ENCODE measurements around the gene PSIP1. TPM values are rescaled to one million over a fixed set of nuclear protein-coding genes. Genes with fewer than 3 reads are reported as not detected.

PSIP1 gene
- total RNA-seq (2021; fragmentation: NEBNext Ultra II Directional; extraction: Animal tissue kit (Norgen Biotek cat#: 25700)), result 10 to 100 TPM; 32.6 to 56.7 (median 48.5) TPM
- long read RNA-seq, partial matches to known transcripts, result 29 of 46 reads
- long read RNA-seq, other reads (novel, unspliced or antisense), result 10 of 46 reads

- peak within 1 kb of the TSS; percentile 94 for H3K4me3 Mint-ChIP-seq
- H3K27ac Mint-ChIP-seq, result peak within 1 kb of the TSS; percentile 99
- TF ChIP-seq CTCF (IDR thresholded peaks at IDR 0.05), result peak; percentile 60
Observed at GRCh38 chr9:15510789-15511575, at the start of gene PSIP1. Gene PSIP1 (minus strand): TSS chr9:15510970. CDS start chr9:15510188, 782 bp downstream.

DNA sequence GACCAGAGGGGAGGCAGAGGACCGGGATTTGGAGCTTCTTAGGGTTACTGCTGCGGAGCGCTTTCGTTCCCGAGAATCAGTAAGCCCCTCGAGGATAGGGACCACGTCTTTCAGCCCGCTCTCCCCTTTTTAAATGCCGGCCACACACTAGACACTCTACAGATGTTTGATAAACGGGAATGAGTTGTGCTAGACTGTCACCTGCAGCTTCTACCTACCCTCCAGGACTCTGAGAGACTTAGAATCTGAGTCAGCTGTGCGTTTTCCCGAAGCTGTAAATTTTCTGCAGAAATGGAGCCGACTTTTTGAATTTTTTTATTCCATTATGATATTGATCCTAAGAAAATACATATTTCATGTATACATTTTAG, 42.7 kb upstream of the PSIP1 start:
- TF ChIP-seq CTCF (IDR thresholded peaks at IDR 0.05), result no peak
- no peak for DNase-seq
- no peaks in the 10 kb centered on the region for H3K9me3 Mint-ChIP-seq
- peak overlapping the region; percentile 88 for H3K4me3 Mint-ChIP-seq
- H3K4me1 Mint-ChIP-seq (ENCODE audit: low read depth), result peaks cover 8% of the 10 kb centered on the region; the same call in 1 of the 2 replicates
- no peaks in the 10 kb centered on the region for H3K36me3 Mint-ChIP-seq (ENCODE audit: low read depth)
- H3K27ac Mint-ChIP-seq, result peak overlapping the region; percentile 59
- peaks cover 4% of the 10 kb centered on the region for H3K27me3 Mint-ChIP-seq (ENCODE audit: insufficient read depth)

More at GRCh38 chr9:15510789-15511575, at the start of gene PSIP1:
- H3K4me1 Mint-ChIP-seq (ENCODE audit: low read depth), result peaks cover 19% of the 10 kb centered on the region
- peaks cover 12% of the 10 kb centered on the region for H3K36me3 Mint-ChIP-seq (ENCODE audit: low read depth)
- H3K9me3 Mint-ChIP-seq, result no peaks in the 10 kb centered on the region
- peak; percentile 70 for DNase-seq
- H3K27me3 Mint-ChIP-seq (ENCODE audit: insufficient read depth), result peaks cover 2% of the 10 kb centered on the region; the same call in 1 of the 2 replicates

GRCh38 chr9:15552636-15553527, 42.1 kb upstream of the PSIP1 start, which contains the start of gene CCDC171:
Gene CCDC171 (plus strand): TSS chr9:15553043. CDS start chr9:15564089, 11,046 bp downstream.
- DNase-seq, result peak; percentile 95
- TF ChIP-seq CTCF (IDR thresholded peaks at IDR 0.05), result peak; percentile 11; the same call in 1 of the 2 replicates
- Mint-ChIP-seq H3K36me3 (ENCODE audit: low read depth) (no peaks in the 10 kb centered on the region), H3K4me1 (ENCODE audit: low read depth) (peaks cover 8% of the 10 kb centered on the region; the same call in 1 of the 2 replicates), H3K27me3 (ENCODE audit: insufficient read depth) (peaks cover 4% of the 10 kb centered on the region), H3K4me3 (peak within 1 kb of the TSS; percentile 88), H3K27ac (peak within 1 kb of the TSS; percentile 59), H3K9me3 (no peaks in the 10 kb centered on the region)

- H3K9me3 Mint-ChIP-seq, result no peaks in the 10 kb centered on the region
- no peak for DNase-seq
- no peak overlapping the region for H3K4me3 Mint-ChIP-seq
- peaks cover 4% of the 10 kb centered on the region for H3K27me3 Mint-ChIP-seq (ENCODE audit: insufficient read depth)
- peaks cover 8% of the 10 kb centered on the region; the same call in 1 of the 2 replicates for H3K4me1 Mint-ChIP-seq (ENCODE audit: low read depth)
- no peak overlapping the region for H3K27ac Mint-ChIP-seq
- no peaks in the 10 kb centered on the region for H3K36me3 Mint-ChIP-seq (ENCODE audit: low read depth)
- TF ChIP-seq CTCF (IDR thresholded peaks at IDR 0.05), result no peak
Observed at GRCh38 chr9:15549611-15550010, 38.8 kb upstream of the PSIP1 start.

DNA sequence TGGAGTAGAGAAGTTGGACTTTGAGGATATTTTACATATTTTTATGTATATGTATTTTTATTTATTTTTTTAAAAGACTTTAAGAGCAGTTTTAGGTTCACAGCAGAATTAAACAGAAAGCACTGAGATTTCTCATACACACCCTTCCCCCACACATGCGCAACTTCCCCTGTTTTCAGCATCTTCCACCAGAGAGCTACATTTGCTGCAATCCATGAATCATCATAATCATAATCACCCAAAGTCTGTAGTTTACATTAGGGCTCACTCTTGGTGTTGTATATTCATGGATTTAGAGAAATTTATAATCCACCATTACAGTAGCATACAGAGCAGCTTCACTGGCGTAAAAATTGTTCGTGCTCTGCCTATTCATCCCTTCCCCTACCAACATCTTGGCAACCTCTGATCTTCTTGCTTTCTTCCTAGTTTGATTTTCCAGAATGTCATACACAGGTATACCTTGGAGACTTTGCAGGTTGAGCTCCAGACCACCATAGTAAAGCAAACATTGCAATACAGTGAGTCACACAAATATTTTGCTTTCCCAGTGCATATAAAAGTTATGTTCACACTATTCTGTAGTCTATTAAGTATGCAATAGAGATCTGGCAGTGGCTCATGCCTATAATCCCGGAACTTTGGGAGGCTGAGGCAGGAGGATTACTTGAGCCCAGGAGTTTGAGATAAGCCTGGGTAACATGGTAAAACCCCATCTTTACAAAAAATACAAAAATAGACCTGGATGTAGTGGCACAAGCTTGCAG, 32.5 kb upstream of the PSIP1 start:
- Mint-ChIP-seq H3K4me3 (no peak overlapping the region), H3K9me3 (no peaks in the 10 kb centered on the region), H3K4me1 (ENCODE audit: low read depth) (no peaks in the 10 kb centered on the region), H3K36me3 (ENCODE audit: low read depth) (no peaks in the 10 kb centered on the region), H3K27ac (no peak overlapping the region), H3K27me3 (ENCODE audit: insufficient read depth) (no peaks in the 10 kb centered on the region; the same call in 1 of the 2 replicates)
- no peak for DNase-seq
- TF ChIP-seq CTCF (IDR thresholded peaks at IDR 0.05), result no peak

Measured in HFFc6 (cell line).